GM19351 (cell line): ENCODE results near the gene RAB6A.
"Not testable (repeated sequence)": the region's sequence is repeated elsewhere in the genome, so short reads cannot be mapped to it uniquely, and the experiment has no call there.

Experiments used
- ATAC-seq: cut with Tn5 transposase; IDR thresholded peaks from one replicate; pipeline ENCODE4 v1.9.1; 2021; ENCODE audit warnings: mild to moderate bottlenecking, moderate library complexity; ENCODE audit not compliant: unreplicated experiment

Gene RAB6A

DNA sequence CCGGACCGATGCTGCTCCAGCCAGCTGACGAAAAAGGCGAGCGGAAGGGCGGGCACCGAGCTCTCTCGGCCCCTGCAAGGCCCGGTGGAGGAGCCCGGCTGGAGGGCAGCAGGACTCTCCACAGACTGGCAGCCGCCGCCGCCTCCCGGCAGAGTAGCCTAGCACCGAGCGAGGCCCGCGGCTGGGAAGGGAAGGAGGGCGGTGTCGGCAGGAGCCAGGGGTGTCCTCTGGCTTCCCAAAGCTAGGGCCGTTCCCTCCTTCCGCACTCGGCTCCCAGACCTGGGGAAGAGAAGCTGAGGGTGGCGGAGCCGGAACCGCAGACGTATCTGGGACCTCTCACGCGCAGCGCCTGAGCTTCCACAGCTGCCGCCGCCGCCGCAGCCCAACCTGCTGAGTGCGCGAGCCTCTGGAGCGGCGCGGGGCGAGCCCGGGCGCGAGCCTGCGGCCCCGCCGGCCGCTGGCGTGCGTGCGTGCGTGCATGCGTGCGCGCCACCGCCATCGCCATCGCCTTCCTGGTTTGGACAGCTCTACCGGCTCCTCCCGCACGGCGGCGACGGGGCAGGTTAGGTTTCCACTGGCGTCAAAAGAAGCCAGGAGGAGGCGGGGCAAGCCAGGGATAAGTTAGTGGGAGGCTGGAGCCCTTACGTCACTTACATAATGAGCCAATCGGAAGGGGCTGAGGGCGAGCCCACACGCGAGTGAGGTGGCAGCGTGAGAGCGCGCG lies at the start of gene RAB6A:
RAB6A (minus strand) TSS at position 396 of the 724 bp plus-strand sequence. CDS start 439 bp downstream, outside the sequence.
- ATAC-seq, result peak; percentile 90

DNA sequence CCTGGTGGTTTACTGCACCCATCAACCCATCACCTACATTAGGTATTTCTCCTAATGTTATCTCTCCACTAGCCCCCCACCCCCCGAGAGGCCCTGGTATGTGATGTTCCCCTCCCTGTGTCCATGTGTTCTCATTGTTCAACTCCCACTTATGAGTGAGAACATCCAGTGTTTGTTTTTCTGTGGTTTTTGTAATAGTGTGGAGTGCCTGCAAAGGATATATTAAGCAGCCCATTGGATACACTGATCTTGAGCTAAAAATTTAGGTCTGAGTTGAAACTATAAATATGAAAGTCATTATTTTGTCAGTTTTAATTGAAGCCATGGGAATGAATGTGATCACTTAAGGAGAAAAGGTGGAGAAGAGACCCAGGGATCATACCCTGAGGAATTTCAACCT lies 49.8 kb upstream of the RAB6A start:
- no peak for ATAC-seq

DNA sequence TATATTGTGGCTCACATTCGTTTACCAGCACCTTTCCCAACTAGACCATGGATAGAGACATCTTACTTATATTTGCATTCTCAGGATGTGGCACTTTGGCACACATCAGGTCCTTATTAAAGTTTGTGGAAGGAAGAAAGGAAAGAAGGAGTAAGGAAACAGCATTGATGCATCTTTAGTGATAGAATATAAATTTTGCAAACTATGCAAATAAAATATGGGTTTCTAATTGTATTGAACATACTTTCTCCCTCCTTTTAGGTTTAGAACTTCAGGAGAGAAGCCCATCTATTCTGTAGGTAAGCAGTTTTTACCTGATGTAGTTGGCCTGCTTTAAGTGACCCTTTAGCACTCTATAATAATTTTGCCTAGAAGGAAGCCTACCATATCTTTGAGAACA lies 47.2 kb upstream of the RAB6A start:
- no peak for ATAC-seq

DNA sequence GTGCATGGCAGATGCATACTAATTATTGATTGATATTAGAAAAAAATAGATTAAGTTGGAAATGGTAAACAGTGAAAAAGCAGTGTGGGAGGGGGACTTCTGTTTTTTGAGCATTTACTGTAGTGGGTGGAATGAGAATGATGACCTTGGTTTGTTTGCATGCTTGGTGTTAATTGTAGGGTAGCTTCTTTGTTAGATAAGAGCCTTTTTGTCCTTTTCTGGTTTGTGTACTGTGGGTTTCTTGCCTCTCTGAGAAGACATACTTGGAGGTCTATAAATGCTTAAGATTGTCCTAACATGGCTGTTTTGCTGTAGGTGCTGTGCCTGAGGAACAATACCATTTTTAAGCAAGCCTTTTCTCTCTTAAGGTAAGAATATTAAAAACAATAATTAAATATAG lies 43.8 kb upstream of the RAB6A start:
- no peak for ATAC-seq

DNA sequence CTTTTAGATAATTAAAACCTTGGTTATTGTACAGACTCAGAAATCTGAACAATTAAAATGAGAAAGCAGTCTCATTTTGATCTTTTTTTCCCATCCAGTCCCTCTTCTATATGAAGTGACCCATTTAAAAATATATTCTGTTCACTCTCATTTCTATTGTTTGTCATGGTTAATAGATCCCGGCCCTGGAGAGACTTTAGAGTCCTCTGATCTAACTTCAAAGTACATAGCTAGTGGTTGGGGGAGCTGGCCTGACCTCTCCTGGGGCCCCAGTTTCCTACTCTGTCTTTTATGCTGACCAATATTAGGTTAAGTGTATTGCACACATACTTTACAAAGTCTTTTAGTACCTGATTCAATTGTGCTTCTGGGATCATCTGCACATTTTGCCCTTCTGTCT lies 40.3 kb upstream of the RAB6A start:
- ATAC-seq, result no peak

DNA sequence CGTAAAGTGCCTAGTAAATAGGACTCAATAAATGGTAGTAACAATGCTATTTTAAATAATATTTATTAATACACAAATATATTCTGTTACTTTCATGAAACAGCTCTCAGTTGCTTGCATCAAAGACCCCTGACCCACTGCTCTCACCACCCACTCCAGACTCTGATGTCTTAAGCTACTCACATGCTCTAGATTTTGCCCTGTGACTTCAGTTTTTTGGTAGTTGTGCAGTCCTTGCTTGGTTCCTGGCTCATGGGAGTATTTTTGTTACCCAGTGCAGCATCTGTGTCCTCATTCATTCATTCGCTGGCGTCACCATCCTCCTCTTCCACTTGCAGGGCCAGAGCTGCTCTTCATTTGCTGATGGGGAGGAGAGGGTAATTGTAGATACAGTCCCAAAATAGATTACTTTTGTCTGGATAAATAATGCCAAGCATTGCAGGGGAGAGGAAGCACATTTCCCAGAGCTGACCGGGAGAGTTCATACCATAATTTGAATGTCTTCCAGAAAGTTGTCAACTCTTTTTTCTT lies 39.5 kb upstream of the RAB6A start:
- ATAC-seq, result no peak

DNA sequence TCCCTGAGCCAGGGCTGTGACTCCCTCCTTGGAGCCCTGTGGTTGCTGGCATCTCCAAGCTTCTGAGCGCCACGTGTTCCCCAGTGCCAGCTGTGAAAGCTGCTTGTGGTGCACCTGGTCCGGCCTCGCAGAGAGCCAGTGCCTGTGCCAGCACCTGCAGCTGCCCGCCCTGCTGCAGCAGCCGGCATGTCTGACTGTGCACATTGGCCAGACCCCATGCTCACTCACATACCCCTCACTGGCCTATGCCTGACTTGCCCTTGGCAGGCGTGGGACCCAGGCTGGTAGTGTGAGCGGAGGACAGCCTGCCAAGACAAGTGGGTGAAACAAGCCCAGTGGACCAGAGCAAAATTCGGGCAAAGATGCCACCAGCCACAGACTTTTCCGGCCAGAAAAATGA lies 36.6 kb upstream of the RAB6A start:
- no peak for ATAC-seq

DNA sequence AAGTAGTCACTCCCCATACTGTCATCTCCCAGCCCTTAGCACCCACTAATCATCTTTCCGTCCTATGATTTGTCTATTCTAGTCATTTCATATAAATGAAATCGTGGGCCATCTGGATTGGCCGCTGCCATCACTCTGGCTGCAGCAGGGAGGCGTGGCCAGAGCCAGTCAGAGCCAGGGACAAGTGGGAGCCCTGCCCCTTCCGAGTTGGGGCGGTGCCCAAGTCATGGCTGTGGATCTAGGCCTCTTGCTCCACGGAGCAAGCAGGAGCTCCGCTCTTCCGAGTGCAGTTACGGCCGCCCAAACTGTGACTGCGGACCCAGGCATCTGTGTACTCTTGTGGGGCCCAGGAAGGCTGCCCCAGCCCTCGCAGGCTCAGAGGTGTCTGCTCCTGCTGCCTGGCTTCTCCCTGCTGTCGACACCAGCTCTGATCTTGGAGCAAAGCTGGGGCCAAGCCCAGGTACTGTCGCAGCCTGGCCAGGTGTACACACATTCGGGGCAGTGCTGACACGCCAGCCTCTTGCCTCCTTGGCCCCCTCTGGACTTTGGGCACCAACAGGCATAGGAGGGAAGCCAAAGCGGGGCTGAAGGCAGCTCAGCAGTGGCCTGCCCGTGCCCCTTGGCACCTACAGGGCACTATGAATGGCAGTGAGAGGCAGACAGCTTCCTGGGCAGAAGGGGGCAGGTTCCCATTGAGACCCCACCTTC lies 35.2 kb upstream of the RAB6A start:
- ATAC-seq, result no peak

DNA sequence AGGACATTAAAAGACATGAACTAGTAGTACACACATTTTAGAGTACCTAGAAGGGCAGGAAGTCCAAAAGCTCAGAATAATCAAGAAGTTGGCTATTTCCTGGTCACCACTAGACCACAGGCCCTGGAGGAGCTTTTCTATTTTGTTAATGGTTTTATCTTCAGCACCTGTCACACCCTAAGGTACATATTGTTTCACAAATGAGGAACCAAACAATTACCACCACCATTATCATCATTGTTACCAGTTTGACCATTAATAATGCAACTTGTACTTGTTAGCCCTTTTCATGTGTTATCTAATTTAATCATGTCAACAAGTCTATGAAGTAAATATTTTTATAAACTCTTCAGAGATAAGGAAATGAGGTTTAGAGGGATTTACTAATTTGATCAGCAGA lies 31.7 kb upstream of the RAB6A start:
- no peak for ATAC-seq

DNA sequence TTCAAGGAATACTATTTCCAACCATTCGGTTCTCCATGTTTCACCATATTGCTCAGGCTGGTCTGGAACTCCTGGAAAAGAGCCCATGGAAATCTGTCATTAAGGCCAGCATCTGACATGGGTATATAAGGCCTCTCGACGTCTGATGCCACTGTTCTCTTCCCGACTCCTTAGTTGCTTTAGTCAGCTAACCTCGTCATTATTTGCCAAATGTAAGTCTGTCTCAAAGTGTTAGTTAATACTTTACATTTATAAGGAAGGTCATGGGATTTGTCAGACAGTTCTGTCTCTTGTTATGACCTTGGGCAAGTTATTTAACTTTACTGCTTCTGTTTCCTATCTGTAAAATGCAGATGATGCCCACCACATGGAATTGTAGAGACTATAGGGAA lies 28.4 kb upstream of the RAB6A start:
- no peak for ATAC-seq

DNA sequence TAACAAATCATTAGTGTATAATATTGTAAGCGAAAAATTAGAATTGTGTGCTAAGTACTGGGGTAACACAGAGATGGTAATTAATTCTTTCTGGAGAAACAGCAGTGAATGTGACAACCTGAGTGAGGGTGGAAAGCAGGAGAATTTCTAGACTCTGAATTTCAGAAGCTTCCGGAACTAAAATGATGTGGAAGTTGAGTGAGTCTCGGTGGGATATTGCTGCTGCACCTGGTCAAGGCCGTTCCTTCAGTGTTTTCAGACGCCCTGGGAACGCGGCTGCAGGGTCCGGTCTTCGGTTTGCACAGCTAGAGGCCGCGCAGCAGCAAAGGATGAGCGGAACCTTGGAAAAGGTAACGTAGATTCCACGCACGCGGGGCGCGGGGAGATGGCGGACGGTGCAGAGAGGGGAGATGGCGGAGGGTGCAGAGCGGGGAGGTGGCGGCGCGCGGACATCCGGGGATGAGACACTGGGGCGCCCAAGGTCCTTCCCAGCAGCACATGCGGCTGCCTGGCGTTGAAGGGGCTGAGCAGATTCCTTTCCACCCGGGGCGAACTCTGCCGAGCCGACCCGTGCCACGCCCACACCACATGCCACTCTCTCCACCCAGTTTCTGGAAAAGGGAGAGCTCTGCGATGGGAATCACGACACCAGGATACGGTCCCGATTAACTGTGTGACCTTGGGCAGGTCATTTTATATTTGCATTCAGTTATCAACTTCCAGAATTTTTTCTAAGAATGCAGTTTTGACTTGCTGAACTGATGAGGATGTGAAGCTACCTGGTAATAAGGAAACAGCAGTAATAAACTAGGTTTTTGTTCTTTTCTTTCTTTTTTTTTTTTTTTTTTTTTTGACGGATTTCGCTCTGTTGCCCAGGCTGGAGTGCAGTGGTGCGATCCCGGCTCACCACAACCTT lies 27.0 kb upstream of the RAB6A start, which contains the start of gene MRPL48:
MRPL48 (plus strand) TSS at position 232 of the 916 bp plus-strand sequence; CDS start at position 330, 98 bp downstream.
- peak; percentile 97 for ATAC-seq

DNA sequence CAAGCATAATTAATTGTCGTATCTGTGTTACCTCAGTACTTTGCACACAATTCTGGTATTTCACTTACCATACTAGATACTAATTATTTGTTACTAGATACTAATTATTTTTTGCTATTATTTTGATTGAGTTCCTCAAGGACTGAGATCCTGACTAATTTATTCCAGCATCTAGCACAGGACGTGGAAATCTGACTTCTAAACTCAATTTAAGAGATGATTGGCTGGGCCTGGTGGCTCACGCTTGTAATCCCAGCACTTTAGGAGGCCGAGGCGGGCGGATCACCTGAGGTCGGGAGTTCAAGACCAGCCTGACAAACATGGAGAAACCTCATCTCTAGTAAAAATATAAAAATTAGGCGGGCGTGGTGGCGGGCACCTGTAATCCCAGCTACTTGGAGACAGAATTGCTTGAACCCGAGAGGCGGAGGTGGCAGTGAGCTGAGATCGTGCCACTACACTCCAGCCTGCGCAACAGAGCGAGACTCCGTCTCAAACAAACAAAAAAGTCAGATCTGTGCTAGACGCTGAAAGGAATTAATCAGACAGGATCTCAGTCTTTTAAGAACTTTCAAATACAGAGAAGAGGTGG lies 26.3 kb upstream of the RAB6A start:
- ATAC-seq, result no peak

DNA sequence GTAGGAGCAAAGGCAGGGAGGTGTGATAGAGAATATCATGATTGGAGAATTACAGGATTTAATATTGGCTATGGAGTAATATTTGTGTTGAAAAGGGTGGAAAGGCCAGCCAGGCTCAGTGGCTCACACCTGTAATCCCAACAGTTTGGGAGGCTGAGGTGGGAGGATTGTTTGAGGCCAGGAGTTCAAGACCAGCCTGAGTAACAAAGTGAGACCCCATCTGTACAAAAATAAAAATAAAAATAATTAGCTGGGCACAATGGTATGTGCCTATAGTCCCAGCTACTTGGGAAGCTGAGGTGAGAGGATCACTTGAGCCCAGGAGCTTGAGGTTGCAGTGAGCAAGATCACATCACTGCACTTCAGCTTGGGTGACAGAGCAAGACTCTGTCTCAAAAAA lies 24.6 kb upstream of the RAB6A start:
- not testable (repeated sequence) for ATAC-seq

DNA sequence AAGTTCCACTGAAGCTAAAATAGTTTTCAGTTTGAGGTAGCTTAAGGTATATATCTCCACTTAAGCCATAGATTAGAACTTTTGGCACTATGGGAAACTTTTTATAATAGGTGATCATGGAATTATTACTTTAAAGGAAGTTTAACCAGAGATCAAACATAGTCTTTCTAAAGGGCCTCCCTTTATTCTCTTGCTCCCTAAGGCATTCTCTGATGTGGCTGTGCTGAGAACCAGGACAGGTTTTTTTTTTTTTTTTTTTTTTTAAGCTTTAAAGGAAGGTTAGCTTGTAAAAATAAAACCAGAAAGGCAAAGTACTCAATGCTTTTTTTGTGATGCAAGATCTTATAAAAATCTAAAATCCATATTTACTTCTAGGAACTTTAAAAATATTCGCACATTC lies 23.9 kb upstream of the RAB6A start:
- no peak for ATAC-seq

DNA sequence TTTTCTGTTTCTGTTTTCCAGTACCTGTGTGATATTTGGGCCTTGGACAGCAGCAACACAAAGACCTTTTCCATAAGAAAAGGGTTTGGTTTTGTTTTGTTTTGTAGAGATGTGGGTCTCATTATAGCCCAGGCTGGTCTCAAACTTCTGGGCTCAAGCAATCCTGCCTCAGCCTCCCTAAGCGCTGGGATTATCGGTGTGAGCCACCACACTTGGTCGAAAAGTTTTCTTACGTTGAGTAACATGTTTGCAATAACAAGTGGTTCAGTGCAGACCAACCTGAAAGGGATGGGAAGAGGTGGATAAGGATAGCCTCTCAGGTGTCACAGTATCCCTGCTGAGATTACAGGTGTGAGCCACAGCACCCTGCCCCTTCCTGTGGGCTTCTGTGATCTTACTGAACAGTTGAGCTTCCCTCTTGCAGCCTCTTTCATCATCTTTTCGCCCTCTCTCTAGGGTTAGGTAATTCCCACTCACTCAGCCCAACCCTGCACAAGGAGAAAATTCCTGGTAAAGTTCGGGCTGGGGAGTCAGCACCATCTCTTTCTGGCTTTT lies 23.3 kb upstream of the RAB6A start:
- ATAC-seq, result no peak

DNA sequence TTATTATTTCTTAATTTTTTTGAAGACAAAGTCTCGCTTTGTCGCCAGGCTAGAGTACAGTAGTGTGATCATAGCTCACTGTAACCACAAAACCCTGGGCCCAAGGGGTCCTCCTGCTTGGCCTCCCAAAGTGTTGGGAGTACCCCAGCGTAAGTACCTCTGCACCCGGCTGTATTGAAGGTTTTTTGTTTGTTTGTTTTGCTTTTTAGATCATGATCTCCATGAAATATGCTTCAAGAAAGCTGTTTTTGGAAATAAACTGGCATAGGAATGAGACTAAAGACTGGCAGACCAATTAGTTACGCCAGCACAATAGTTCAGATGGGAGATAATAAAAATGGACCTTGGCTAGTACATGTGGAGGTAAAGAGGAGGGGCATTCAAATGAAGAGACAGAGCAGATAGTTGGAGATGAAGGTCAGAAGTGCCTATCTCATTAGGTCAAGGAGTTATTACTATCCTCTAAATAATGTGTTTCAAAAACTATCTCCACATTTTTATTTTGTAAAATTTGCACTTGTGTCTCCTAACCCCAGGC lies 22.7 kb upstream of the RAB6A start:
- no peak for ATAC-seq

DNA sequence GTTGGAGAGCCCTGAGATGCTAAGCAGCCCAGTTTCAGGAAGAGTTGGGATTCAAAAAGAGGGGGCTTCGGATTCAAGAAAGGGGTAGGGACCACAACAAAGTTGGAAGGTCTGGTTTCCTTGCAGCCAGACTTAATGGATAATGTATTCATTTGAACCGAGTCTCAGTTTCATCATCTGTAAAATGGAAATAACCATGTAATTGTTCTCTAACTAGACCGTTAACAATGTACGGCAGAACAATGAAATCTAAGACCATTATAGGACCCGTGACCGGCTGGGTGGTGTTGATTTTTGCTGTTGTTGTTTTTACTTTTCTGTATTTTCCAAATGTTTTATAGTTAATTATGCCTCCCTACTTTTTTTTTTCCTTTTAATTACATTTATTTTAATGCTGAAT lies 20.4 kb upstream of the RAB6A start:
- no peak for ATAC-seq

DNA sequence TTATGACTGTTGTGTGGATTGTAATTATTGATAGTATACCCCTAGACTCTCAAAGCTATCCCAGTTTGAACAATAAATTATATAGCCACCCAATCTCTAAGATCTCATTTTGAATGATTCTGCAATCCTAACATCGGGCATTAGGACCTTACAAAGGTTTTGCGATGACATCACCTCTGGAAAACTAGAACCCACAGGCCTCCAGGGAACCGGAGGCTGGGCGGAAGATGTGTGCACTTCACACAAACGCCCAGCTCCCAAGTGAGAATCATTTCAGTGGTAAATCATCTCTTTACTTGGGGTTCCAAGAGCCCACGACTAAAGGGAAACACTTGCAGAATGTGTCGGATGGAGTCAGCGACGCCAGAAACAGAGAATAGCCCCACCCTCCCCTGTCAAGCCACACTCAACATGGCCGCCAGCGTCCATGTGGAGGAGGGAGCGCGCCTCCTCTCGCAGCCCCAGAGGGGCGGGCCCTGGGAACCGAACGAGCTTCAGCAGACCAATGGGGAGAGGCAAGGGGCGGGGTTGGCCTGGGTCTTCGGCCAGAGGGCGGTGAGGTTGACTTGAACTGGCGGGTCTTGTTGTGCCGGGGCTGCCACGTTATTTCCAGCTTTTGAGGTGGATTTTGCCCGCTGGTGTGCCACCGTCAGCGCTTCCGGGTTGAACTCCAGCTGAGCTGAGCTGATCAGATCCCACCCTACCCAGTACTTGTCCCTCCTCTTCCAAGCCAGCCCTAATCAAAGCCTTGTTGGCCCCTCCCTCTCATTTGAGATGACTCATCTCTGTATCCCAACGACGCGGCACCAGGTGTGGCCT lies 18.4 kb upstream of the RAB6A start:
- ATAC-seq, result peak; percentile 97

DNA sequence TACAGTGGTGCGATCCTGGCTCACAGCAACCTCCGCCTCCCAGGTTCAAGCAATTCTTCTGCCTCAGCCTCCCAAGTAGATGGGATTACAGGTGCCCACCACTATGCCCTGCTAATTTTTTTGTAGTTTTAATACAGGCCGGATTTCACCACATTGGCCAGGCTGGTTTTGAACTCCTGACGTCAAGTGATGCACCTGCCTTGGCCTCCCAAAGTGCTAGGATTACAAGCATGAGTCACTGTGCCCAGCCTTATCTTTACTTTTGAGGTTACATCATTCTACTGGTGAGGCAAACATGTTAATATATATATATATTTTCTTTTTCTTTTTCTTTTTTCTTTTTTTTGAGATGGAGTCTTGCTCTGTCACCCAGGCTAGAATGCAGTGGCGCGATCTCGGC lies 9.9 kb upstream of the RAB6A start:
- ATAC-seq, result not testable (repeated sequence)
